Measurements from ENCODE around the gene ESRRG. TPM values are rescaled to one million over a fixed set of nuclear protein-coding genes. Genes with fewer than 3 reads are reported as not detected.
A peak's percentile ranks its signal among the peaks of the same experiment; 100 is the strongest.

The ESRRG gene
- total RNA-seq, 2 donors from 2014 or later: 14.3 to 38.5 TPM

DNA sequence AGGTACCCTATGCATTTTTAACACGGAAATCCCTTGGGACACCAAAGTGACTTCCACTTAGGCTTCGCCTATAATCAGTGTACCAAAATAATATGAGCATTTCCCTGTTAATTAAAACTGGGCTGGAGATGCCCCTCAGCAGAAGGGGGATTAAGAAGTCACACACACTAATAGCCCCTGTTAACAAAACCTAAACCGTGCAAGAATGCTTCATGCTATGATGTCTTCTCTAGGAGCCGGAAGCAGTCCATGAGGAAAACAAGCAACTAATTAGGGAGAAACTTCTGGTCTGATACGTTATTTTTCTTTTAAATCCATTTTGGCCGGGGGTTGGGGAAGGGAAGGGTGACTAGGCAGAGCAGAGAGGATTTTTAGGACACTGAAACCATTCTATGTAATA, 123.4 kb downstream of the ESRRG start:
- H3K9me3 ChIP-seq: no peaks in the 10 kb centered on the region
- H3K27me3 ChIP-seq: no peaks in the 10 kb centered on the region
- peak overlapping the region; percentile 92 to 94 for H3K27ac ChIP-seq
- no peak overlapping the region for H3K4me3 ChIP-seq
- DNase-seq (ENCODE audit: low spot score): no peak
- no peaks in the 10 kb centered on the region for H3K36me3 ChIP-seq
- H3K4me1 ChIP-seq: peaks cover 0 to 14% of the 10 kb centered on the region in 2 donors
- TF ChIP-seq, protein P1, sequence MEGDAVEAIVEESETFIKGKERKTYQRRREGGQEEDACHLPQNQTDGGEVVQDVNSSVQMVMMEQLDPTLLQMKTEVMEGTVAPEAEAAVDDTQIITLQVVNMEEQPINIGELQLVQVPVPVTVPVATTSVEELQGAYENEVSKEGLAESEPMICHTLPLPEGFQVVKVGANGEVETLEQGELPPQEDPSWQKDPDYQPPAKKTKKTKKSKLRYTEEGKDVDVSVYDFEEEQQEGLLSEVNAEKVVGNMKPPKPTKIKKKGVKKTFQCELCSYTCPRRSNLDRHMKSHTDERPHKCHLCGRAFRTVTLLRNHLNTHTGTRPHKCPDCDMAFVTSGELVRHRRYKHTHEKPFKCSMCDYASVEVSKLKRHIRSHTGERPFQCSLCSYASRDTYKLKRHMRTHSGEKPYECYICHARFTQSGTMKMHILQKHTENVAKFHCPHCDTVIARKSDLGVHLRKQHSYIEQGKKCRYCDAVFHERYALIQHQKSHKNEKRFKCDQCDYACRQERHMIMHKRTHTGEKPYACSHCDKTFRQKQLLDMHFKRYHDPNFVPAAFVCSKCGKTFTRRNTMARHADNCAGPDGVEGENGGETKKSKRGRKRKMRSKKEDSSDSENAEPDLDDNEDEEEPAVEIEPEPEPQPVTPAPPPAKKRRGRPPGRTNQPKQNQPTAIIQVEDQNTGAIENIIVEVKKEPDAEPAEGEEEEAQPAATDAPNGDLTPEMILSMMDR (IDR thresholded peaks at IDR 0.05): no peak

DNA sequence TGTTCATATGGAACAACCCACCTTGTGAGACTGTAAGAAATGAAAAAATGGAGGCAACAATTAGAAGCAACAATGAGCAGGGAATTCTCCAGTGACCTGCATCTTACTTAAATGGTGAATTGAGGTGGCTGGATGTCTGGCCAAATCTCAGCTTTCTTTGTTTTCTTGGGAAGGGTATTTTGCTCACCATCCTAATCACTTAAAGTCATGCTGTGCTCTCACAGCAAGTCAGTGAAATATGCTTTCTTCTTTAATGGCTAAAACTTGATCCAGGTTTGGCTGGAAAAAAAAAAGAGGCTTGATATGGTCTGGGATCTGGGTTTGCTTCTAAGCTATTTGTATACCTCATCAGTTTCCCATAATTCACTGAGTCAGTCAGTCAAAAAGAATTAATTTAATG, 124.8 kb downstream of the ESRRG start:
- no peaks in the 10 kb centered on the region for H3K36me3 ChIP-seq
- H3K4me1 ChIP-seq: peaks cover 0 to 14% of the 10 kb centered on the region in 2 donors
- no peaks in the 10 kb centered on the region for H3K27me3 ChIP-seq
- H3K27ac ChIP-seq: no peak overlapping the region
- no peak overlapping the region for H3K4me3 ChIP-seq
- TF ChIP-seq, protein P1 (IDR thresholded peaks at IDR 0.05): no peak
- no peak for DNase-seq (ENCODE audit: low spot score)
- no peaks in the 10 kb centered on the region for H3K9me3 ChIP-seq

DNA sequence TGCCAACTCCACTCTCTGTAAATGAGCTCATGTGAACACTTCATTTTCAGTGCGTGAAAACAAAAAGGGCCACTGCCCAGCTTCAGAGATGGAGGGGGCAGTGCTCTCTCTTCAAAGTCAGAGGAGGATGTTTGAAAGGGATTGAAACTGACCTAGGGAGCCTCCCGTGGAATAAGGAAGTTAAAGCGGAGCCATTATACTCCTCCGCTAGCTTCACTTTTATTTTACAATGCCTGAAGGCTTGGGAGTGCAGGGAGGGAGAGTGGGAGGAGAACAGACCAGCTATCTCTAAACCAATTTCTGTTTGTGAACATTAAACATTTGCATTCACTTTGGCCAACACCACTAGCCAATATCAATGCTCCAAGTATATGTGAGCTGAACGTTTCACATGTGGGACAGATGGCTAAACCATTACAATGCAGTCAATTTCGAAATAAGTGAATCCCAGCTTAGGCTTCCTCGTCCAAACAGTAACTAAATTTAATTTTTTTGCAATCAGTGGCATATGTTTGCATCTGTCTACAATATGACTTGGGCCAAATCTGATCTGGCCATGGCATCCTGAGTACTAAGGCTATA, 126.9 kb downstream of the ESRRG start:
- DNase-seq (ENCODE audit: low spot score): no peak
- TF ChIP-seq, protein P1 (IDR thresholded peaks at IDR 0.05): no peak
- H3K4me3 ChIP-seq: no peak overlapping the region
- H3K4me1 ChIP-seq: peaks cover 0 to 8% of the 10 kb centered on the region in 2 donors
- no peaks in the 10 kb centered on the region for H3K27me3 ChIP-seq
- no peaks in the 10 kb centered on the region for H3K36me3 ChIP-seq
- H3K9me3 ChIP-seq: no peaks in the 10 kb centered on the region
- H3K27ac ChIP-seq: no peak overlapping the region

DNA sequence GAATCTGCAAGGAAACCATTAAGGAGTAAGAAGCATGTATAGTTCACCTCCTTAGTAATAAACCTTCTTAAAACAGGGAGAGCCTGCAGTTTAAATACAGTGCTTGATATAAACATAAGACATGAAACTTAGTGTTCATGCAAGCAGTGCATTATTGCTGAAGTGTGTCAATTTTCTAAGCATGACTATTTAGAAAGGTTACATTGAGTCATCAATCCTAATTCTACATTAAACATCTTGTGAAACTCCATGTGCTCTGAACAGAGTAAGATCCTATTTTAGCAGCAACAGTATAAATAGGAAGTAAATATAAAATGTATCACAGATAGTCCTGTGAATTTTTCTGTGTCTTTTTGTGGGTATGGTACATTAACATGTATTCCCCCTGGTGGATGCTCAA, 135.5 kb downstream of the ESRRG start:
- H3K4me3 ChIP-seq: no peak overlapping the region
- H3K4me1 ChIP-seq: no peaks in the 10 kb centered on the region
- no peaks in the 10 kb centered on the region for H3K36me3 ChIP-seq
- TF ChIP-seq, protein P1 (IDR thresholded peaks at IDR 0.05): no peak
- DNase-seq (ENCODE audit: low spot score): no peak
- H3K9me3 ChIP-seq: no peaks in the 10 kb centered on the region
- H3K27ac ChIP-seq: no peak overlapping the region
- no peaks in the 10 kb centered on the region for H3K27me3 ChIP-seq

DNA sequence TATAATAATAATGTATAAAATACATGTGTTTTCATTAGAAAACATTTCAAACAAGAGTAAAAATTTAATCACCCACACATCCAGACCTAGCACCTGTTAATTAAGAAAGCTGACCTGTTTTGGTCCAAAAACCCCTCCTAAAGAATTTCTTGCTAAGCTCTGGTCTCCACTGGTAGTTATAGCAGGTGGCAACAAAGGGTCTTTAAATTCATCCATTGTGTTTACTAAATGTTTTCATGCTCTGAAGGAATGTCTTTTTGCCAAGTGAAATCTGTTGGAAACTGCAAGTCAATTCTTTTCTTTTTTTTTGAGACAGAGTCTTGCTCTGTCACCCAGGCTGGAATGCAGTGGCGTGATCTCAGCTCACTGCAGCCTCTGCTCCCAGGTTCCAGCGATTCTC, 141.1 kb downstream of the ESRRG start:
- no peaks in the 10 kb centered on the region for H3K27me3 ChIP-seq
- H3K4me1 ChIP-seq: no peaks in the 10 kb centered on the region
- no peaks in the 10 kb centered on the region for H3K36me3 ChIP-seq
- DNase-seq (ENCODE audit: low spot score): no peak
- TF ChIP-seq, protein P1 (IDR thresholded peaks at IDR 0.05): no peak
- H3K4me3 ChIP-seq: no peak overlapping the region
- H3K27ac ChIP-seq: no peak overlapping the region
- H3K9me3 ChIP-seq: no peaks in the 10 kb centered on the region

DNA sequence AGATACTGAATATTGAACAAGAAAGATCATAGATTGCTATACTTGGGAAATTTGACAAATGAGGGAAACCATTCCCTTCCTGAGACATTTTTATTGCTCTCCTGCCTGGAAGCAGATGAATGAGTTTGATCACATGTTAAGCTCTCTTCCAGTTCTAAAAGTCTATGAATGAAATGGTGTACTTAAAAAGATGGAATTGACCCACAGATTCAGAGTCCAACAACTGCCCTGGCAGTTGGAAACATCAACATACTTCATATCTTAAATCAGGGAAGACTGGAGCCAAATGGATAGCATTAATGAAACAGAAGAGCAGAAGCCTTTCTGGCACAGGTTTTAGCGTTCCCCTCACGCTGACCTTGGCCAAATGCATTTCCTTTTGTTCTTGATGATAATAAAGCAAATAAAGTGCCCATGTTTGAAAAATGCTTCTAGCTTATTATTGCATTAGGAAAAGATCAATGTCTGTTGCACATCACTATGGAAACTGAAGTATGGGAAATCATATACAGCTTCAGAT, 142.6 kb downstream of the ESRRG start:
- Histone ChIP-seq H3K4me3 (no peak overlapping the region), H3K27me3 (no peaks in the 10 kb centered on the region), H3K9me3 (no peaks in the 10 kb centered on the region), H3K4me1 (peaks cover 0 to 6% of the 10 kb centered on the region in 2 donors), H3K36me3 (no peaks in the 10 kb centered on the region), H3K27ac (no peak overlapping the region)
- TF ChIP-seq, protein P1 (IDR thresholded peaks at IDR 0.05): no peak
- DNase-seq (ENCODE audit: low spot score): no peak

Measured in right atrium auricular region (tissue), 2 donors.